Neural cell (in vitro differentiated cells): ENCODE results near the gene SNX10. TPM values are rescaled to one million over a fixed set of nuclear protein-coding genes. Genes with fewer than 3 reads are reported as not detected.

Experiments used
- H2AFZ ChIP-seq: fragments of 200-600, 300-800 bp; sonication (generic), shearing (Covaris generic); 2 replicates; pipeline ENCODE4 v1.6.0; 2014; ENCODE audit warnings: low read depth, mild to moderate bottlenecking, antibody characterized with exemption, low read length, moderate library complexity
- H3F3A ChIP-seq: fragments of 200-600 bp; shearing (Covaris generic); 2 replicates; pipeline ENCODE4 v1.6.1; 2016; ENCODE audit warnings: mild to moderate bottlenecking, moderate library complexity, mixed read lengths, antibody characterized with exemption, low read length; ENCODE audit not compliant: insufficient read depth, poor library complexity, severe bottlenecking
- H3K27ac ChIP-seq: fragments of 200-600, 300-800 bp; sonication (generic), shearing (Covaris generic); 2 replicates; pipeline ENCODE4 v1.5.1; 2014; ENCODE audit warnings: mild to moderate bottlenecking, low read length, moderate library complexity
- H3K27me3 ChIP-seq: fragments of 300-800, 200-600 bp; sonication (generic), shearing (Covaris generic); 2 replicates; pipeline ENCODE4 v1.6.0; 2014; ENCODE audit warnings: mild to moderate bottlenecking, low read depth, low read length, moderate library complexity; ENCODE audit not compliant: insufficient read depth
- H3K36me3 ChIP-seq: fragments of 300-800, 200-600 bp; sonication (generic), shearing (Covaris generic); 2 replicates; pipeline ENCODE4 v1.5.1; 2014; ENCODE audit warnings: mild to moderate bottlenecking, antibody characterized with exemption, low read length, moderate library complexity; ENCODE audit not compliant: insufficient read depth
- H3K4me2 ChIP-seq: fragments of 300-800, 200-600 bp; sonication (generic), shearing (Covaris generic); 2 replicates; pipeline ENCODE4 v1.6.0; 2014; ENCODE audit warnings: mild to moderate bottlenecking, low read length
- H3K4me3 ChIP-seq: fragments of 300-800, 200-600 bp; sonication (generic), shearing (Covaris generic); 2 replicates; pipeline ENCODE4 v1.5.1; 2014; ENCODE audit warnings: mild to moderate bottlenecking, low read length, moderate library complexity
- H3K79me2 ChIP-seq: fragments of 200-600 bp; shearing (Covaris generic); replicated peaks from 2 replicates; pipeline ENCODE4 v1.6.0; 2014; ENCODE audit warnings: mild to moderate bottlenecking, low read length, moderate library complexity; ENCODE audit not compliant: insufficient read depth
- H3K9ac ChIP-seq: fragments of 300-800, 200-600 bp; sonication (generic), shearing (Covaris generic); 2 replicates; pipeline ENCODE4 v1.6.1; 2016; ENCODE audit warnings: mild to moderate bottlenecking, low read length, mixed read lengths
- H3K9me2 ChIP-seq: fragments of 200-600 bp; shearing (Covaris generic); 2 replicates; pipeline ENCODE4 v1.6.1; 2016; ENCODE audit warnings: mild to moderate bottlenecking, low read length, mixed read lengths; ENCODE audit not compliant: insufficient read depth
- H3K9me3 ChIP-seq: fragments of 200-600, 300-800 bp; sonication (generic), shearing (Covaris generic); 2 replicates; pipeline ENCODE4 v1.6.1; 2016; ENCODE audit warnings: mild to moderate bottlenecking, mixed run types, low read length, moderate library complexity, mixed read lengths
- H4K20me1 ChIP-seq: fragments of 200-600 bp; shearing (Covaris generic); 2 replicates; pipeline ENCODE4 v1.6.1; 2016; ENCODE audit warnings: mild to moderate bottlenecking, mixed run types; ENCODE audit not compliant: insufficient read depth
- EP300 ChIP-seq: fragments of 450-650 bp; conservative IDR thresholded peaks from 2 replicates; pipeline ENCODE4 v1.6.1; 2014; ENCODE audit warnings: antibody characterized with exemption, mild to moderate bottlenecking, moderate library complexity; ENCODE audit not compliant: poor library complexity, severe bottlenecking
- EZH2 ChIP-seq: fragments of 200-600, 300-800 bp; shearing (Covaris generic), sonication (generic); IDR thresholded peaks from 2 replicates; pipeline ENCODE4 v1.6.1; 2014; ENCODE audit warnings: antibody characterized with exemption, low read length, borderline replicate concordance, mild to moderate bottlenecking; ENCODE audit not compliant: insufficient read depth, poor library complexity, severe bottlenecking
- MXI1 ChIP-seq: fragments of 450-650 bp; conservative IDR thresholded peaks from 2 replicates; pipeline ENCODE4 v1.6.1; 2014; ENCODE audit warnings: antibody characterized with exemption, mild to moderate bottlenecking; ENCODE audit not compliant: poor library complexity, severe bottlenecking
- POLR2AphosphoS5 ChIP-seq: IDR thresholded peaks from 2 replicates; pipeline ENCODE4 v1.6.1; 2012
- RAD21 ChIP-seq: fragments of 450-650 bp; conservative IDR thresholded peaks from 2 replicates; pipeline ENCODE4 v1.6.1; 2014; ENCODE audit warnings: antibody characterized with exemption, mild to moderate bottlenecking, moderate library complexity
- SMC3 ChIP-seq: fragments of 450-650 bp; conservative IDR thresholded peaks from 2 replicates; pipeline ENCODE4 v1.6.1; 2014; ENCODE audit warnings: antibody characterized with exemption, mild to moderate bottlenecking, moderate library complexity; ENCODE audit not compliant: poor library complexity
- TAF1 ChIP-seq: IDR thresholded peaks from 2 replicates; pipeline ENCODE4 v1.6.1; 2012; ENCODE audit warnings: low read depth
- polyA plus RNA-seq: library from polyadenylated mRNA; depleted of rRNA; stranded (reverse); fragments of >200 nt; gene quantifications from 2 replicates; pipeline ENCODE4 v1.2.3, GENCODE V29; 2014
- TF ChIP-seq, protein P1 (sequence below): IDR thresholded peaks from 2 replicates; pipeline ENCODE4 v1.6.1; 2012; ENCODE audit warnings: borderline replicate concordance
- TF ChIP-seq, protein P2 (sequence below): fragments of 450-650 bp; IDR thresholded peaks from 2 replicates; pipeline ENCODE4 v1.5.1; 2014; ENCODE audit warnings: antibody characterized with exemption, mild to moderate bottlenecking, moderate library complexity; ENCODE audit not compliant: poor library complexity, severe bottlenecking

SNX10 gene
- polyA plus RNA-seq, 1 donor from 2014 or later = 25.6 TPM

DNA sequence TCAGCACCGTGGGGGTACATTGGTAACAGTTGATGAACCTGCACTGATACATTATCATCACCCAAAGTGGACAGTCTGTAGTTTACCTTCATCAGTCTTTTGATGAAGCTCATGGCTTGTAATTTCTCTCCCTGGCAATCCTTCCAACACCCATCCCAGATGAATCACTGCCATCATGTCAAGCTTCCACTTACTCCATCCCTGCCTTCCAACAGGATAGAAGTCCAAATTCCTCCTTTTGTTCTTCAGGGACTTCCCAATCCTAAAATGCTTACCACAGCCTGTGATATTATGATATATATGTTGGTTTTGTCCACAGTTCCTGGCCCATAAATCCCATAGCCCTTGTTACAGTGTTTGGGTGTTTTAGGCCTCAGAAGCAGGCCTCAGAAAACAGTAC lies 16.1 kb downstream of the SNX10 start:
- no peak overlapping the region for H2AFZ ChIP-seq
- H4K20me1 ChIP-seq = no peaks in the 10 kb centered on the region
- H3K9me2 ChIP-seq = no peaks in the 10 kb centered on the region
- H3K27ac ChIP-seq = no peak overlapping the region
- no peaks in the 10 kb centered on the region for H3K36me3 ChIP-seq
- no peaks in the 10 kb centered on the region for H3K27me3 ChIP-seq
- no peak overlapping the region for H3K9ac ChIP-seq
- TF ChIP-seq POLR2AphosphoS5 = no peak
- no peak for TF ChIP-seq SMC3
- no peak for TF ChIP-seq EZH2
- no peak for TF ChIP-seq TAF1
- TF ChIP-seq, protein P1, sequence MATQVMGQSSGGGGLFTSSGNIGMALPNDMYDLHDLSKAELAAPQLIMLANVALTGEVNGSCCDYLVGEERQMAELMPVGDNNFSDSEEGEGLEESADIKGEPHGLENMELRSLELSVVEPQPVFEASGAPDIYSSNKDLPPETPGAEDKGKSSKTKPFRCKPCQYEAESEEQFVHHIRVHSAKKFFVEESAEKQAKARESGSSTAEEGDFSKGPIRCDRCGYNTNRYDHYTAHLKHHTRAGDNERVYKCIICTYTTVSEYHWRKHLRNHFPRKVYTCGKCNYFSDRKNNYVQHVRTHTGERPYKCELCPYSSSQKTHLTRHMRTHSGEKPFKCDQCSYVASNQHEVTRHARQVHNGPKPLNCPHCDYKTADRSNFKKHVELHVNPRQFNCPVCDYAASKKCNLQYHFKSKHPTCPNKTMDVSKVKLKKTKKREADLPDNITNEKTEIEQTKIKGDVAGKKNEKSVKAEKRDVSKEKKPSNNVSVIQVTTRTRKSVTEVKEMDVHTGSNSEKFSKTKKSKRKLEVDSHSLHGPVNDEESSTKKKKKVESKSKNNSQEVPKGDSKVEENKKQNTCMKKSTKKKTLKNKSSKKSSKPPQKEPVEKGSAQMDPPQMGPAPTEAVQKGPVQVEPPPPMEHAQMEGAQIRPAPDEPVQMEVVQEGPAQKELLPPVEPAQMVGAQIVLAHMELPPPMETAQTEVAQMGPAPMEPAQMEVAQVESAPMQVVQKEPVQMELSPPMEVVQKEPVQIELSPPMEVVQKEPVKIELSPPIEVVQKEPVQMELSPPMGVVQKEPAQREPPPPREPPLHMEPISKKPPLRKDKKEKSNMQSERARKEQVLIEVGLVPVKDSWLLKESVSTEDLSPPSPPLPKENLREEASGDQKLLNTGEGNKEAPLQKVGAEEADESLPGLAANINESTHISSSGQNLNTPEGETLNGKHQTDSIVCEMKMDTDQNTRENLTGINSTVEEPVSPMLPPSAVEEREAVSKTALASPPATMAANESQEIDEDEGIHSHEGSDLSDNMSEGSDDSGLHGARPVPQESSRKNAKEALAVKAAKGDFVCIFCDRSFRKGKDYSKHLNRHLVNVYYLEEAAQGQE = no peak
- no peak for TF ChIP-seq RAD21
- TF ChIP-seq, protein P2, sequence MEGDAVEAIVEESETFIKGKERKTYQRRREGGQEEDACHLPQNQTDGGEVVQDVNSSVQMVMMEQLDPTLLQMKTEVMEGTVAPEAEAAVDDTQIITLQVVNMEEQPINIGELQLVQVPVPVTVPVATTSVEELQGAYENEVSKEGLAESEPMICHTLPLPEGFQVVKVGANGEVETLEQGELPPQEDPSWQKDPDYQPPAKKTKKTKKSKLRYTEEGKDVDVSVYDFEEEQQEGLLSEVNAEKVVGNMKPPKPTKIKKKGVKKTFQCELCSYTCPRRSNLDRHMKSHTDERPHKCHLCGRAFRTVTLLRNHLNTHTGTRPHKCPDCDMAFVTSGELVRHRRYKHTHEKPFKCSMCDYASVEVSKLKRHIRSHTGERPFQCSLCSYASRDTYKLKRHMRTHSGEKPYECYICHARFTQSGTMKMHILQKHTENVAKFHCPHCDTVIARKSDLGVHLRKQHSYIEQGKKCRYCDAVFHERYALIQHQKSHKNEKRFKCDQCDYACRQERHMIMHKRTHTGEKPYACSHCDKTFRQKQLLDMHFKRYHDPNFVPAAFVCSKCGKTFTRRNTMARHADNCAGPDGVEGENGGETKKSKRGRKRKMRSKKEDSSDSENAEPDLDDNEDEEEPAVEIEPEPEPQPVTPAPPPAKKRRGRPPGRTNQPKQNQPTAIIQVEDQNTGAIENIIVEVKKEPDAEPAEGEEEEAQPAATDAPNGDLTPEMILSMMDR = no peak
- TF ChIP-seq MXI1 = no peak
- TF ChIP-seq EP300 = no peak
- no peaks in the 10 kb centered on the region for H3K79me2 ChIP-seq
- H3K4me3 ChIP-seq = no peak overlapping the region
- no peaks in the 10 kb centered on the region for H3K9me3 ChIP-seq
- H3F3A ChIP-seq = no peaks in the 10 kb centered on the region
- no peak overlapping the region for H3K4me2 ChIP-seq

DNA sequence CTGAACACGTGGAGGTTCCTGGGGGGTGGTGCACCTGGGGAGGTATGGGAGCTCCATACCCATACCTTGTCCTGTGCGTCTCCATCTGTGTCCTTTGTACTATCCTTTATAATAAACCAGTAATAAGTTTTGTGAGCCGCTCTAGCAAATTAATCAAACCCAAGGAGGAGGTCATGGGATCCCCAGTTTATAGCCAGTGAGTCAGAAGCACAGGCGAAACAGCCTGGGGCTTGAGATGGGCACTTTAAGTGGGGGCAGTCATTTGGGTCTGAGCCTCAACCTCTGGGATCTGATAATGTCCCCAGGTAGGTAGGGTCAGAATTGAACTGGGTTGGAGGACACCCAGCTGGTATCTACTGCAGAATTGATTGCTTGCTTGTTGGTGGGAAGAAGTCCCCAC lies 16.9 kb downstream of the SNX10 start:
- H3K9me2 ChIP-seq = no peaks in the 10 kb centered on the region
- no peak overlapping the region for H3K27ac ChIP-seq
- H2AFZ ChIP-seq = no peak overlapping the region
- no peaks in the 10 kb centered on the region for H3F3A ChIP-seq
- no peak for TF ChIP-seq RAD21
- TF ChIP-seq POLR2AphosphoS5 = no peak
- TF ChIP-seq, protein P2 = no peak
- TF ChIP-seq TAF1 = no peak
- TF ChIP-seq EZH2 = no peak
- TF ChIP-seq SMC3 = no peak
- no peak for TF ChIP-seq EP300
- TF ChIP-seq, protein P1 = no peak
- no peak for TF ChIP-seq MXI1
- no peaks in the 10 kb centered on the region for H3K9me3 ChIP-seq
- H3K4me3 ChIP-seq = no peak overlapping the region
- no peak overlapping the region for H3K9ac ChIP-seq
- H3K27me3 ChIP-seq = no peaks in the 10 kb centered on the region
- no peaks in the 10 kb centered on the region for H4K20me1 ChIP-seq
- no peak overlapping the region for H3K4me2 ChIP-seq
- H3K36me3 ChIP-seq = no peaks in the 10 kb centered on the region
- H3K79me2 ChIP-seq = no peaks in the 10 kb centered on the region
